ENCODE data around the gene MAGIX.

MAGIX gene

DNA sequence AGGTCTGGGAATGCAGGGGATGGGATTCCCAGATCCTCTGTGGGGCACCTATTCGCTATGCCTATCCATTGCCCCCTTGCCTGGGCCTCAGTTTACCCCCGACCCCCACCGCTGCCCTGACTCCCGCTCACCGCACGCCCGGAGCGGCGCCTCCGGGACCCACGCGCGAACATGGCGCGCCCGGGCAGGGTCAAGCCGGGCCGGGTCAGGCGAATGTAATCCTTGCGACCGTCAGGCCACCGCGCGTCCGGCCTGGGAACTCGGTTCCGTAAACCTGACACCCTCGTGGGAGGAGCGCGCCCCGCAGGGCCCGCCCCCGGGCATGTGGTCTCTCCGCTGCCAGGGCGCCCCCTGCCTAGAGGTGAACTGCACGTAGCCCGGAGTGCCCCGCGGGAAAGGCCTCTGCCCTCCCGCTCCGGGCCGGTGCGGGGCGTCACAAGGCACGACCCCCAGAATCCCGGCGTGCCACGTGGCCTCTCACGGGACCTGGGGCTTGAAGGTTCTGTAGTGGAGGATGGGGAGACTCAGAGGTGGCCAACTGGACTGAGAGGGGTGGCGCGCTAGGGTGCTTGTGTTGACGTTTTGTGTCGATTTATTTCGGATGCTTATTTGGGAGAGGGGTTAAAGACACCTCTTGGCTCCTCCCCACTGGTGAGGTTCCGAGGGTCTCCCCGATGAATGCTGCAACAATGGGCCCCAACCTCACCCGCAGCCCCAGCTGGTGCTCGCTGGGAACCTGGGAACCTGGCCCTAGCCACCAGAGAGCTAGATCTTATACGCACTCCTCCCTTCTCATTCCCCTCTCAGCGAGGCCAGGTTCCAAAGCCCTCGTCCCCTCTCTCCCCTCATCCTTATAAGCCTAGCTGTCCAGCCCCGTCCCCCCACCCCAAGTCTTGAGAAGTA, 23.8 kb downstream of the MAGIX start, which contains the start of gene PRICKLE3:
Gene PRICKLE3 (minus strand): TSS at position 249 of the 903 bp plus-strand sequence. CDS start 76 bp downstream, at position 173.
- DNase-seq, result peak; percentile 80
- H3K27me3 Mint-ChIP-seq, result peaks cover 10% of the 10 kb centered on the region
- H3K36me3 Mint-ChIP-seq (ENCODE audit: low read depth), result peaks cover 28% of the 10 kb centered on the region
- no peaks in the 10 kb centered on the region for H3K9me3 Mint-ChIP-seq
- peaks cover 18% of the 10 kb centered on the region for H3K4me1 Mint-ChIP-seq (ENCODE audit: low read depth)
- peak within 1 kb of the TSS; percentile 83 for H3K27ac Mint-ChIP-seq
- H3K4me3 Mint-ChIP-seq, result peak within 1 kb of the TSS; percentile 84

DNA sequence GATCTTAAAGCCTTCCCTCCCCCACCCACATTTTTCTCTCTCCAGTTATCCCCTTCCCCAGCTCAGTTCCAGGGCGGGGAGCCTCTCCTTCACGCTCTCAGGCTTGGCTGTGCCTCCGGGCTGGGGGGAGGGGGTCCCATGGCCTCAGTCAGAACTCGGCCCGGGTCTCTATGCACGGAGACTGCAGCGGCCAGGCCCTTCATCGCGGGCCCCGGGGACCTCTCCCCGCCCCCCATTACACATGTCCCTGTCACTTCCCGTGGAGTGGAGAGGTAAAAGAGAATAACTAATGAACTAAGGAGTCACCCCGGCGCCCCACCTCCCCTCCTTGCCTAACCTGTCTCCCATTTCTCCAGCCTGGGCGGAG, 24.5 kb downstream of the MAGIX start:
- Mint-ChIP-seq H3K4me1 (ENCODE audit: low read depth) (peaks cover 18% of the 10 kb centered on the region), H3K27ac (no peak overlapping the region)

DNA sequence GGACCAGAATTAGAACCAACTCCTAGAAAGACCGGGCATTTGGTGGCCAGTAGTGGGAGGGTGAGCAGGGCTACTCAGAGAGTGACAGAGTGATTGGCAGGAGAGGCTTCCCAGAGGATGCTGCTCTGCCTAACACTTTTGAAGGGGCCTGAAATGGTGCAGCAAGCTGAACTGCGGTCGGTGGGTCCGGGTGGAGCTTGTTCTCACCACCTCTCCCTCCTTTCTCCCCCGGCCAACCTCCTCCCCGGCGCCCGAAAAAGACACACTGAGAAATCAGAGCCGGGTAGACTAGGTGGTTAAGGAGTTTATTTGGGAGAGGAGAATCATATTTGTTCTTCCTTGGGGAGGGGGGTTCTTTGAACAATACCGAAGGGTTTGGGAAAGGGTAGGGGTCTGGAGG, 25.0 kb downstream of the MAGIX start:
- H3K4me3 Mint-ChIP-seq, result no peak overlapping the region
- H3K9me3 Mint-ChIP-seq, result no peaks in the 10 kb centered on the region
- H3K27me3 Mint-ChIP-seq, result peaks cover 10% of the 10 kb centered on the region
- no peak overlapping the region for H3K27ac Mint-ChIP-seq
- H3K4me1 Mint-ChIP-seq (ENCODE audit: low read depth), result peaks cover 21% of the 10 kb centered on the region
- DNase-seq, result no peak
- H3K36me3 Mint-ChIP-seq (ENCODE audit: low read depth), result peaks cover 19% of the 10 kb centered on the region

More for the DNA sequence above, 24.5 kb downstream of the MAGIX start:
- peaks cover 24% of the 10 kb centered on the region for H3K36me3 Mint-ChIP-seq (ENCODE audit: low read depth)
- H3K27me3 Mint-ChIP-seq, result peaks cover 10% of the 10 kb centered on the region
- H3K9me3 Mint-ChIP-seq, result no peaks in the 10 kb centered on the region
- DNase-seq, result no peak
- no peak overlapping the region for H3K4me3 Mint-ChIP-seq

DNA sequence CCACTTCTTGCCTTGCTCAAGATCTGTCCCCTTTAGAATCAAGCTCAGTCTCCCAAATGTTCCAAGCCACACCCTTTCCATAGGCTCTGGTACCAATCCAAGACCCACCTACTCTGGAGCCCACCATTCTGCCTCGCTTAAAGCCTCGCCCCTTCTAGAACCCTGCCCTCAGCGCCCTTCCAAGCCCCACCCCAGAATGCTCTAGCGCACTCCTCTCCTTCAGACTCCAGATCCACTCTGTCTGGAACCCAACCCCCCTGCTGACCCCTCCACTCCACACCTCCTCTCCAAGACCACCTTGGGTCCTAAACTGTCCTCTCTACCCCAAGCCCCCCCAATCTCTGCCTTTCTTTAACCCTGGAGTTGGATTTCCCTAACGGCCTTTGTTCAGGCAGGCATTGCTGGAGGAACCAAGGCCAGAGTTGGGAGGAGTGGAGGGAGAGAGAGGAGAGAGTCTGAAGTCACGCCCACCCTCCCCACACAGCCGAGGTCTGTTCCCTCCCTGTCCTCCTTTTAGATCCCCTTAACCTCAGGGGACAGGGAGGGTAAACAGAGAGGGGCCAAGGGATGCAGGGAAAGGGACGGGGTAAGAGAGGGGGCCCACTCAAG, 26.0 kb downstream of the MAGIX start:
- peaks cover 11% of the 10 kb centered on the region for H3K36me3 Mint-ChIP-seq (ENCODE audit: low read depth)
- H3K27me3 Mint-ChIP-seq, result peaks cover 10% of the 10 kb centered on the region
- H3K4me1 Mint-ChIP-seq (ENCODE audit: low read depth), result peaks cover 31% of the 10 kb centered on the region
- DNase-seq, result no peak
- no peak overlapping the region for H3K4me3 Mint-ChIP-seq
- no peak overlapping the region for H3K27ac Mint-ChIP-seq
- no peaks in the 10 kb centered on the region for H3K9me3 Mint-ChIP-seq

DNA sequence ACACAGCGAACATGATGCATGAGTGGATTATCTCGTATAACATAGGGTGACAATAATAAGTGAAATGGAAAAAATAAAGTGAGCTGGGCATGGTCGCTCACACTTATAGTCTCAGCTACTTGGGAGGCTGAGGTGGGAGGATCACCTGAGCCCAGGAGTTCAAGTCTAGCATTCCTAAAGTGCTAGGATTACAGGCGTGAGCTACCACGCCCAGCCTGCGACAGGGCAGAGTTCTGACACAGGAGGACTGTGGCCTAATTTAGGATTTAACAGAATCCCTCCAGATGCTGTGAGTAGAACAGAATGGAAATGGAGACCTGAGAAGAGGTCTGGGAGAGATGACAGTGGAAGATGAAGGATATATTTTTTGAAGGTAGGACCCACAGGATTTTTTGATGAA, 27.0 kb downstream of the MAGIX start:
- H3K36me3 Mint-ChIP-seq (ENCODE audit: low read depth), result peaks cover 2% of the 10 kb centered on the region
- H3K4me3 Mint-ChIP-seq, result peak overlapping the region; percentile 86
- no peaks in the 10 kb centered on the region for H3K9me3 Mint-ChIP-seq
- H3K4me1 Mint-ChIP-seq (ENCODE audit: low read depth), result peaks cover 35% of the 10 kb centered on the region
- H3K27ac Mint-ChIP-seq, result no peak overlapping the region
- DNase-seq, result no peak
- peaks cover 10% of the 10 kb centered on the region for H3K27me3 Mint-ChIP-seq

DNA sequence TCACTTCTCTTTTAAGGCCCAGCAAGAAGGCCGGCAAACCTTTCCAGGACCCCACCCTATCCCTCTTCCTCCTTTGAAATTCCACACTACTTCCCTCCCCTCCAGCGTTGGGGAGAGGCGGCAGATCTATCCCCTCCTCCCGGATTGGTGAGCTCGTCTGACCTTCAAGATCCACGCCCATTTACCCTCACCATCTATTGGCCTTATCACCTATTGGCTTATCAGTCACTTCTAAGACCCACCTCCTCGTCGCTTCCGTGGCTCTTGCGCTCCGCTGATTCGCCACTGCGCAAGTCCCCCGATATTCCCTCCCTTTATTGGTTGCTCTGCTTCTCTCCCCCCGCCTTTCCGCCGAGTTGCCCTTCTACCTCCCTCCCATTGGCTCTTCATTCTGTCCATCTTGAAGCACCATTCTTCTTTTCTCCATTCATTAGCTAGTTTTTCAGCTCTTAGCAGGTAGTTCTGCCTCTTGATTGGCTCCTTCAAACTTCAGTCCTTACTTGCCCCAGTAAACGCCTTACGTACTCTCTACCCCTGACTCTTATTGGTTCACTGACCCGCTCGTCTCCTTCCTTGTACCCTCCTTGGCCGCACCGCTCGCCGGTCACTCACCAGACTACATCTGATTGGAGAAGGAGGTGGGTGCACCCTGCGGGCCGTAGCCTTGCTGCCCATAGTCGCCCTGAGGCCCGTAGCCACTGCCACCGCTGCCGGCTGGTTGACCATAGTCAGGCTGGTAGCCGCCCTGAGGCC, 28.4 kb downstream of the MAGIX start:
- Mint-ChIP-seq H3K4me1 (ENCODE audit: low read depth) (peaks cover 31% of the 10 kb centered on the region), H3K27ac (peak overlapping the region; percentile 94), H3K4me3 (peak overlapping the region; percentile 86), H3K27me3 (peaks cover 4% of the 10 kb centered on the region), H3K9me3 (no peaks in the 10 kb centered on the region), H3K36me3 (ENCODE audit: low read depth) (peaks cover 2% of the 10 kb centered on the region)
- DNase-seq, result peak; percentile 80

DNA sequence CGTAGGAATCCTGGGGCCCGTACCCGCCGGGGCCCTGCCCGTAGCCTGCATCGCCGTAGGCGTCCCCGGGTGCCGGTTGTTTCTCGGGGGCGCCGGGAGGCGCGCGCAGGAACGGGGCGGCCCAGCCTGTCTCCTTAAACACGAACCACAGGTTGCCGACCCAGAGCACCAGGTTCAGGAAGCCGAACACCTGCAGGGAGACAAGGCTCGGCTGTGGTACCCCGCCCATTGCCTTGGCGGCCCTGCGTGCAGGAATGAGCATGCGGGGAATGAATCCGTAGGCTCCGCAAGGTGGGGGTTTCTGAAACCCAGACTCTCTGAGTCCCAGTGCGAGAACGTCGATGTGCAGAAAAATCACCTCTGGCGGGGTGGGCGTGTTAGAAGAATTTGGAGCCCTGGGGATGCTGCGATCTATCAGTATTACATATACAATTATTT, 29.0 kb downstream of the MAGIX start:
- Mint-ChIP-seq H3K9me3 (no peaks in the 10 kb centered on the region), H3K27ac (peak overlapping the region; percentile 94), H3K4me1 (ENCODE audit: low read depth) (peaks cover 28% of the 10 kb centered on the region), H3K4me3 (peak overlapping the region; percentile 86), H3K36me3 (ENCODE audit: low read depth) (peaks cover 2% of the 10 kb centered on the region), H3K27me3 (peaks cover 4% of the 10 kb centered on the region)
- DNase-seq, result no peak

DNA sequence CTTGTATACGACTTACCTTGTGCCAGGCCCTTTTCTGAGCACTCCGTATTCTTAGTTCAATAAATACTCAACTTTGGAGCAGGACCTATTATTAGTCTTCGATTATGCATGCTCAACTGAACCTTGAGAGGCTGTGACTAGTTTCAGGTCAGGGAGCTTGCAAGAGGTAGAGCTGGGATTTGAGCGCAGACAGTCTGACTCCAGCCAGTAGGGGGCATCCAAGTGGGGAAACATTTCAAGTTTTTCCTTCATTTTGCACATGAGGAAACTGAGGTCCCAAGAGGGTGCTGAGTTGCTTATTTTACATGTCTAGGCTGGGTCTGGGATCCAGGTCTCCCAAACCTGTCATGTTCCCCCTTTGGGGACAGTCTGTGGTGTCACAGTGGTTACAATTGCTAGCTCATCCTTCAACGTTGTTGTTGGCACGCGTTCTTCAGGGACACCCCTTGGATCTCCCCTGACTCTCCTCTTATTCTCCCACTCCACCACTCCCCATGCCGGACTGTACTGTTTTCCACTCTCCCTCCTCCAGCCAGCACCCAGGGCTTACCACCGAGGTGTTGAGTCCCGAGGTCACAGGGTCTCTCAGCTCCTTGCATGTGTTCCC, 30.3 kb downstream of the MAGIX start:
- Mint-ChIP-seq H3K36me3 (ENCODE audit: low read depth) (peaks cover 2% of the 10 kb centered on the region), H3K27ac (peak overlapping the region; percentile 73), H3K9me3 (no peaks in the 10 kb centered on the region), H3K4me3 (peak overlapping the region; percentile 49), H3K4me1 (ENCODE audit: low read depth) (peaks cover 27% of the 10 kb centered on the region), H3K27me3 (peaks cover 10% of the 10 kb centered on the region)
- no peak for DNase-seq

DNA sequence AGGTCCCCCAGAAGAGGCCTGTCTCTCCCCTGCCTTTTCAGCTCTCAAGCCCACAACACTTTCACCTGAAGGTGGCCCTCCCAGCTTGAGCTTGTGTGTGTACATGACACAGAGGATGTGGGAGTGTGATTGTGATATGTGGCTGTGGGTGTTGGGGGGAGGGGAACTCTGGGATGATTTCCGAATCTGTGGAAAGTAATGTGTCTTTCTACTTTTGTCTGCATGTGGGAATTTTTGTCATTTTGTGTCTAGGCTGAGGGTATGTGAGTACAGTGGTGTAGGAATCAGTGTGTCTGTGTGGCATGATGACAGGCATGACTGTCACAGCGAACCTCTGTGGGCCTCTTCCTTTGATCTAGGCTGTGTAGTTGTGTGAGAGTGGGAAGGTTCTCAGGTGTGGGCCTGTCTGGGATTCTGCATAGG, 31.0 kb downstream of the MAGIX start:
- no peak overlapping the region for H3K4me3 Mint-ChIP-seq
- H3K9me3 Mint-ChIP-seq, result no peaks in the 10 kb centered on the region
- DNase-seq, result no peak
- peaks cover 33% of the 10 kb centered on the region for H3K4me1 Mint-ChIP-seq (ENCODE audit: low read depth)
- H3K27ac Mint-ChIP-seq, result peak overlapping the region; percentile 73
- peaks cover 17% of the 10 kb centered on the region for H3K27me3 Mint-ChIP-seq
- peaks cover 2% of the 10 kb centered on the region for H3K36me3 Mint-ChIP-seq (ENCODE audit: low read depth)

DNA sequence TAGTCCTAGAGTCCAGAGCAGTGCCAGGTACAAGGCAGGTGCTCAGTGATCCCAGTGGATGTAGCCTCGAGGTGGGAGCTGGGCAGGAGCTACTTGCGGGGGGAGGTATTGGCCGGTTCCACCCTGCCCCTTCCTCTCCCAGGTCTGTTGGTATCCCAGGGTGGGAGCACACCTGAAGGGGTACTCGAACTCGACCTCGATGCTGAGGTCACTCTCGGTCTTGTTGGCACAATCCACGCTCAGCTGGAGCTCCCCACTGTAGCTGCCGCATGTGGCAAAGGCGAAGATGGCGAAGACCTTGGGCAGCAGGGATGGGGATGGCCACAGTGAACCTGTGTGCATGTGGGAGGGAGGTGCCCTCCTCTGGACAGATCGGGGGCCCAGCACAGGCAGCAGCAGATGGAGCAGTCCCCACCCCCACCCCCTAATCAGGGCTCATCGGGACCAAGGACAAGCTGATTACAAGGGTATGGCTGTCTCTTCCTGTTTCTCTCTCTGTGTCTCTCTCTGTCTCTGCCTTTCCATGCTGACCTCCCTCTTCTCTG, 35.1 kb downstream of the MAGIX start:
- Mint-ChIP-seq H3K27ac (no peak overlapping the region), H3K36me3 (ENCODE audit: low read depth) (no peaks in the 10 kb centered on the region), H3K4me3 (no peak overlapping the region), H3K27me3 (peaks cover 16% of the 10 kb centered on the region), H3K9me3 (no peaks in the 10 kb centered on the region), H3K4me1 (ENCODE audit: low read depth) (peaks cover 34% of the 10 kb centered on the region)
- DNase-seq, result no peak

DNA sequence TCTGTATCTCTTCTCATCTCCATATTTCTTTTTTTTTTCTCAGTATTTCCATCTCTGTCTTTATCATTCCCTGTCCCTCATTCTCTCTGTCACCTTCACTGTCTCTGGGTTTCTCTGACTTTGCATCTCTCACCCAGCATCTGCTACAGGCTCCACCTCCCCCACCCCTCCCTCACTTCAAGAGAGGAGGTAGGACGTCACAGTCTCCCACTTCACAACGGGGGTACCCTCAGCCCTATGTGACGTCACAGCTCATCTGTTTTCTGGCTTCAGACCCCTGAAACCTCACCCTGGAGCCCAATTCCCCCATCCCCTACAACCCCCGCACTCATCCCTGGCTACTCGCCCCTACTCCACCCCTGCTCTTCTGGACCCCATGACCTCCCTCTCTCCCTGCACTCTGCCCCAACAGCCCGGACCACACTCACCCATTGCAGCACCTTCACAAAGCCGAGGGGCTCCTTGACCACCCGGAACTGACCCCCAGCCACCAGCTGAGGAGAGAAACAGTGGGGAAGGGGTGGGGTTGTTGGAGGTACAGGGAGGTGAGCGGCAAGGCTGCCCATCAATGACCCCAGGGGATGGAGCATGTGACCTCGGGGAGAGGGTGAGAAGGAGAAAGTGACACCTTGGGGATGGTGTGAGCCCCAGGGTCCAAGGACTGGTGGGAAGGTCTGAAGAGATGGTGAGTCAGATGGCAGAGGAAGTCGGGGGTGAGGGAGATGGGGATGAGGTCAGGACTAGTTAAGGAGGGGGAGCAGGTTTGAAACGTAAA, 36.2 kb downstream of the MAGIX start:
- H3K27me3 Mint-ChIP-seq, result peaks cover 20% of the 10 kb centered on the region

DNA sequence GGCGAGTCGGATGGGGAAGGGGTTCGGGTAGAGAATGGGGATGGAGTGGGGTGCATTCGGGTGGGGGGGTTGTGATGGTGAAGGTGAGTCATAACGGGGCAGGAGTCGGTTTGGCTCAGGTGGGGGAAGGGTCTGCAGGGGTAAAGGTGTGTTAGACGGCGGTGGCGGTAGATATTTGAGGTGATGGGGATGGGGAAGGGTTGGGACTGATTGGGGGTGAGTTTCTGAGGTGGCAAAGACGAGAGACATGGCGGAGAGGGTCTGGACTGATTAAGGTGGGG, 36.7 kb downstream of the MAGIX start:
- peaks cover 20% of the 10 kb centered on the region for H3K27me3 Mint-ChIP-seq
- H3K36me3 Mint-ChIP-seq (ENCODE audit: low read depth), result no peaks in the 10 kb centered on the region
- no peak overlapping the region for H3K27ac Mint-ChIP-seq
- H3K9me3 Mint-ChIP-seq, result no peaks in the 10 kb centered on the region
- H3K4me1 Mint-ChIP-seq (ENCODE audit: low read depth), result peaks cover 18% of the 10 kb centered on the region
- peak overlapping the region; percentile 51 for H3K4me3 Mint-ChIP-seq
- no peak for DNase-seq

More for the DNA sequence above, 36.2 kb downstream of the MAGIX start:
- H3K9me3 Mint-ChIP-seq, result no peaks in the 10 kb centered on the region
- H3K4me3 Mint-ChIP-seq, result peak overlapping the region; percentile 51
- H3K27ac Mint-ChIP-seq, result no peak overlapping the region
- no peak for DNase-seq
- peaks cover 23% of the 10 kb centered on the region for H3K4me1 Mint-ChIP-seq (ENCODE audit: low read depth)
- no peaks in the 10 kb centered on the region for H3K36me3 Mint-ChIP-seq (ENCODE audit: low read depth)

DNA sequence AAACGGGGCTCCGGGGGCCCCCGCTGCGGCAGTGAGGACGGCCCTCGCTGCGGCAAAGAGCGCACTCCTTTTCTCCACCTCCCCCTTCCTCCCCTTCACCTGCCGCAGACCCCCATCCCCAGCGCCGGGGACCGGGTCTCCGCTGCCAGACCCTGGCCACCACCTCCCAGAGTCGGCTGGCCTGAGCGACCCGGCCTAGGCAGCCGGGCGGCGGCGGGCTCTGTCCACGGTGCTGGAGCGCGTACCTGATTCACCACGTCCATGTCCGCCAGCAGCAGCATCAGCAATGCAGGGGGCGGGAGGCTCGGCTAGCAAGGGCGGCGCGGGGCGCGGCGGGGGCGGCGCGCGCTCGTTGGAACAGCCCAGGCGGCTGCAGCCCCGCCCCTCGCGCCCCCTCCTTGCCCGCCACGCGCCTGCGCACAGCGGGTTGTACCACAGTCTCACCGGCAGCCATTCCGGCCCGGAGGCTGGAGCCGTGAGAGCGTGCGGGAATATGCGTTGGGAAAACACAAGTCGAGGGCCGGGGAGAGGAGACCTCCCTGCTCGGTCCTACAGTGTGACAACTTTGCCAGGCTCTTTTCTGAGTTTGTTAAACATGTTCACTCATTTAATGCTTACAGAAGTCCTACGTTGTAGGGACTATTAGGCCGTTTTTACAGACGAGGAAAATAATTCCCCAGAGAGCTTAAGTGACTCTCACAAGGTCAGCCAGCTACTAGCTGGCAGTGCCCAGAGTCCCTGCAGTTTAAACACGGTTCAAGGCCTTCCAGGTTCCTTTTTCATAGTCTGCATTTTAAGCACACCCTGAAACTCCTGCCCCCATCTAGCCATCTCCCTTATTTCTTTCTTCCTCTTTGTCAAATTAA, 37.6 kb downstream of the MAGIX start, which contains the start of gene SYP:
Gene SYP (minus strand): TSS at position 288 of the 866 bp plus-strand sequence. CDS start 7 bp downstream, at position 281.
- peaks cover 18% of the 10 kb centered on the region for H3K4me1 Mint-ChIP-seq (ENCODE audit: low read depth)
- peak within 1 kb of the TSS; percentile 64 for H3K27ac Mint-ChIP-seq
- H3K27me3 Mint-ChIP-seq, result peaks cover 20% of the 10 kb centered on the region
- peak; percentile 90 for DNase-seq
- no peaks in the 10 kb centered on the region for H3K9me3 Mint-ChIP-seq
- H3K36me3 Mint-ChIP-seq (ENCODE audit: low read depth), result no peaks in the 10 kb centered on the region
- H3K4me3 Mint-ChIP-seq, result peak within 1 kb of the TSS; percentile 62

Measured in activated T-cell treated with anti-CD3 and anti-CD28 coated beads, Interleukin-2, amount 50 U/mL, for 24 hours (primary cell).